Right lobe of liver (tissue), 6 donors: ENCODE measurements around the gene PPP2R5C. TPM values are rescaled to one million over a fixed set of nuclear protein-coding genes. Genes with fewer than 3 reads are reported as not detected.

Experiments
- ATAC-seq, 4 donors: fragments of 200-7000 bp; cut with Tn5 transposase; one replicate each; pipeline ENCODE4 v1.9.1; 2020; ENCODE audit warnings: mild to moderate bottlenecking in 4 of 4, moderate library complexity in 4 of 4
- DNase-seq, 3 donors: peaks; one replicate each; pipeline ENCODE4 v3.0.0-alpha.2; 2020
- H3K27ac ChIP-seq, 3 donors: fragments of 200-600 bp; one replicate each; pipeline ENCODE4 v1.8.0; 2022
- H3K27me3 ChIP-seq, 2 donors: fragments of 200-600 bp; one replicate each; pipeline ENCODE4 v1.8.0; 2022
- H3K36me3 ChIP-seq, 4 donors: fragments of 200-600 bp; sonication (generic) in 1 of 4; one replicate each; pipeline versions ENCODE4 v1.5.1 to v1.8.0; 2017 to 2022; ENCODE audit warnings: control low read depth in 1 of 4
- H3K4me1 ChIP-seq, 4 donors: fragments of 200-600 bp; sonication (generic) in 1 of 4; one replicate each; pipeline versions ENCODE4 v1.5.1 to v1.8.0; 2017 to 2022; ENCODE audit warnings: control low read depth in 1 of 4
- H3K4me3 ChIP-seq, 3 donors: fragments of 200-600 bp; one replicate each; pipeline ENCODE4 v1.8.0; 2022
- H3K9me3 ChIP-seq, 4 donors: fragments of 200-600 bp; sonication (generic) in 1 of 4; one replicate each; pipeline versions ENCODE4 v1.5.1 to v1.8.0; 2017 to 2022; ENCODE audit warnings: control low read depth in 1 of 4
- POLR2A ChIP-seq: fragments of 450-650 bp; IDR thresholded peaks from one replicate; pipeline ENCODE4 v1.6.1; 2017; ENCODE audit warnings: antibody characterized with exemption, mild to moderate bottlenecking
- WGBS: methylation state at CpG from one replicate; pipeline ENCODE4 v1.1.6; 2018; ENCODE audit warnings: low coverage, low lambda C conversion rate; ENCODE audit not compliant: insufficient coverage; ENCODE audit errors: missing lambda C conversion rate; 5-methylcytosine and 5-hydroxymethylcytosine counted together
- intact Hi-C, 2 donors: fragments of 100-400 bp; cut with DNase I; formaldehyde crosslinking; loops; one replicate each; pipeline versions ENCODE4 v1.11.2 to v1.14.1; 2022
- total RNA-seq, 6 experiments: library from RNA; depleted of rRNA in 2 of 6; stranded (reverse); fragments of >200 nt in 2 of 6; fragmentation: NEBNext Ultra II Directional in 3 of 6; extraction: Animal tissue kit (Norgen Biotek cat#: 25700) in 3 of 6; gene quantifications; one replicate each; pipeline versions ENCODE4 v1.1.0 to v1.2.4, GENCODE V29; 2016 to 2023
- TF ChIP-seq, protein P1 (sequence below), 4 donors: fragments of 200-600 bp in 3 of 4; fragments of 450-650 bp in 1 of 4; IDR thresholded peaks; one replicate each; pipeline versions ENCODE4 v1.5.1 to v1.8.0; 2016 to 2022; ENCODE audit warnings: antibody characterized with exemption in 4 of 4, mild to moderate bottlenecking in 2 of 4
- donor health status: DM: no; HTN: yes; CAD: no.
- donor health status: DM: no; HTN: no; CAD: no.
- donor health status: DM: no; HTN: no; CAD: no.
- donor health status: DM: no; HTN: yes; CAD: no.
- donor health status: DM: no; HTN: yes; CAD: no.

PPP2R5C gene
- total RNA-seq, 6 experiments from 2014 or later: 44.9 to 74.5 (median 55.3) TPM

DNA sequence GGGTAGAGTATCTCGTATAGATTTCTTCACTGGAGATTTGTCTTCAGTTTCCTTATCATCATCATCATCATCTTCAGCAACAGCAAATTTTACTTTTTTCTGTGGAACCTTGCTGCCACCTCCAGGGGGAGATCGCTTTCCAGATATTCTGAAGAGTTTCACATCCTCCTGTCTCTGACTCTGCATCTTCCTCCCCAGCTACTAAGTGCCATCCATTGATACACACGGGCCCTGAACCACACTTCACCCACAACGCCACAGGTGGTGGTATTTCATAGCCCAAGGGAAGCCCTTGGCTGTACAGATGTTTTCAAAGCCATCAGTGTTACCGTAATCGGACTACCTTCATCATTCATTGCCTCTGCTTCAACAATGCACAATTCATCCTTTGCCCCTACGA, 82.2 kb downstream of the PPP2R5C start:
- intact Hi-C loops: no loop called here
- H3K27ac ChIP-seq: no peak overlapping the region
- WGBS: 72% methylated on average over 6 of the region's 7 CpGs
- peaks cover 0 to 13% (median 0%) of the 10 kb centered on the region in 4 donors for H3K4me1 ChIP-seq
- ATAC-seq: peak in 2 of 4 donors; percentile 42 to 45
- TF ChIP-seq, protein P1, sequence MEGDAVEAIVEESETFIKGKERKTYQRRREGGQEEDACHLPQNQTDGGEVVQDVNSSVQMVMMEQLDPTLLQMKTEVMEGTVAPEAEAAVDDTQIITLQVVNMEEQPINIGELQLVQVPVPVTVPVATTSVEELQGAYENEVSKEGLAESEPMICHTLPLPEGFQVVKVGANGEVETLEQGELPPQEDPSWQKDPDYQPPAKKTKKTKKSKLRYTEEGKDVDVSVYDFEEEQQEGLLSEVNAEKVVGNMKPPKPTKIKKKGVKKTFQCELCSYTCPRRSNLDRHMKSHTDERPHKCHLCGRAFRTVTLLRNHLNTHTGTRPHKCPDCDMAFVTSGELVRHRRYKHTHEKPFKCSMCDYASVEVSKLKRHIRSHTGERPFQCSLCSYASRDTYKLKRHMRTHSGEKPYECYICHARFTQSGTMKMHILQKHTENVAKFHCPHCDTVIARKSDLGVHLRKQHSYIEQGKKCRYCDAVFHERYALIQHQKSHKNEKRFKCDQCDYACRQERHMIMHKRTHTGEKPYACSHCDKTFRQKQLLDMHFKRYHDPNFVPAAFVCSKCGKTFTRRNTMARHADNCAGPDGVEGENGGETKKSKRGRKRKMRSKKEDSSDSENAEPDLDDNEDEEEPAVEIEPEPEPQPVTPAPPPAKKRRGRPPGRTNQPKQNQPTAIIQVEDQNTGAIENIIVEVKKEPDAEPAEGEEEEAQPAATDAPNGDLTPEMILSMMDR (IDR thresholded peaks at IDR 0.05): peak; percentile 14 to 20 (median 16)
- no peak for TF ChIP-seq POLR2A
- no peaks in the 10 kb centered on the region for H3K36me3 ChIP-seq
- no peak overlapping the region for H3K4me3 ChIP-seq
- no peak for DNase-seq
- H3K27me3 ChIP-seq: no peaks in the 10 kb centered on the region
- no peaks in the 10 kb centered on the region for H3K9me3 ChIP-seq

DNA sequence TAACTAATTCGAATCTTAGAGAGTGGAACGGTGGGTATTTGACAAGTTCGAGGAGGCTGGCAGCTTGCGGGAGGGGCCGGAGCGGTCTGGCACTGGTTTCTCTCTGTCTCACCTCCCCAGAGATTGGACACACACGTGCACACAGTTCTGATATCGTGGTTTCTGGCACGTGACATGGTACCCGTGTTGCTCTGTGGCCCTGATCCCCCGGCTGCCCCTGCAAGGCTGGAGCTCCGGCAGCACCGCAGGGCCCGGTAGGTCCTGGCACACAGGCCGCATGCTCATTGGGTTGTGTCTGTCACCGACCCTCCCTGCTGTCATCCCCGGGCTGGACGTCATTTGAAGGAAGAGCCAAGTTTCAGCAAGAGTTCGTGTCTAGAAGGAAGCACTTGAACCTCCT, 82.7 kb downstream of the PPP2R5C start:
- Histone ChIP-seq H3K36me3 (no peaks in the 10 kb centered on the region), H3K27ac (no peak overlapping the region), H3K4me1 (peaks cover 0 to 13% (median 0%) of the 10 kb centered on the region in 4 donors), H3K9me3 (no peaks in the 10 kb centered on the region), H3K4me3 (no peak overlapping the region), H3K27me3 (no peaks in the 10 kb centered on the region)
- DNase-seq (no peak), ATAC-seq (peak in 1 of 4 donors; percentile 12)
- TF ChIP-seq, protein P1 (IDR thresholded peaks at IDR 0.05): no peak
- TF ChIP-seq POLR2A: no peak
- WGBS: 90% methylated on average over 12 of the region's 19 CpGs
- intact Hi-C loops: no loop called here

DNA sequence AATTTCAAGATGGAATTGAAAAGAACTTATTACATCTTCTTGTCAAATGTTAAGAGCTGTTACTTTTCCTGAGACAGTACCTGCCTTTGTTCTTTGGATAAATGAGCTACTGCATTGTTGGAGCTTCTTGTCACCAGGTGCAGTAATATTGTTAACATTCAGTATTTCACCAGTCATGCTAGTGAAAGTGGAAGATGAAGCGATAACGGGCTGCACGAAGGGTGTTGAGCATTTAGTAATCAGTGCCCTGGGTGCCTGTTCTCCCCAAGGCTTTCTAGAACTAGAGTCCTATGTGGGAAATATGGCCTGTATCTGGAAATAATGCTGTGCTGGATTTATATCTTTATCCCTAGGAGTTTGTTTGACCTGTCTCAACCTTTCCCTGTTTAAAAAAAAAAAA, 83.2 kb downstream of the PPP2R5C start:
- H3K27me3 ChIP-seq: no peaks in the 10 kb centered on the region
- peaks cover 0 to 13% (median 0%) of the 10 kb centered on the region in 4 donors for H3K4me1 ChIP-seq
- no peak overlapping the region for H3K4me3 ChIP-seq
- no peaks in the 10 kb centered on the region for H3K9me3 ChIP-seq
- DNase-seq: no peak
- intact Hi-C loops: no loop called here
- WGBS: 86% methylated on average over 3 of the region's 3 CpGs
- no peak for ATAC-seq
- H3K36me3 ChIP-seq: no peaks in the 10 kb centered on the region
- TF ChIP-seq, protein P1 (IDR thresholded peaks at IDR 0.05): no peak
- TF ChIP-seq POLR2A: no peak
- no peak overlapping the region for H3K27ac ChIP-seq

DNA sequence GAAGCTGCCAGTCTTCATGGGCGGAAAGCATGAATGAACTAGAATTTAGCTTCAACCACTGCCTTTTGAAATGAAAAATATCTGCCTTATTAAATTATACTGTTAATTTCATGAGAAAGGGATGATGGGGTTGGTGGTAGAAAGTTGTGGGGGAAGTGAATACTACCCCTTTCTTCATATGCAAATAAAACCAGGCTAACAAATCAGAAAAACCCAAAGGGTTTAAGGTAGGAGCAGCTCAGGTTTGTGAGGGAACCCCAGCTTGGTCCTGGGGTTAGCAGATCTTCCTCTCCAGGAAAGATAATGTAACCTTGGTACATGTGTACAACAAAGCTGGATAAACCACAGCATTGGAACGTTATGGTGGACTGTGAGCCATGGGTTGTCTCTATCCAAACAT, 84.0 kb downstream of the PPP2R5C start:
- WGBS: 69% methylated on average over 2 of the region's 2 CpGs
- Histone ChIP-seq H3K27ac (no peak overlapping the region), H3K4me1 (peaks cover 0 to 13% (median 0%) of the 10 kb centered on the region in 4 donors), H3K4me3 (no peak overlapping the region), H3K27me3 (no peaks in the 10 kb centered on the region), H3K9me3 (no peaks in the 10 kb centered on the region), H3K36me3 (no peaks in the 10 kb centered on the region)
- intact Hi-C loops: no loop called here
- no peak for DNase-seq
- TF ChIP-seq, protein P1 (IDR thresholded peaks at IDR 0.05): no peak
- TF ChIP-seq POLR2A: no peak
- ATAC-seq: no peak

DNA sequence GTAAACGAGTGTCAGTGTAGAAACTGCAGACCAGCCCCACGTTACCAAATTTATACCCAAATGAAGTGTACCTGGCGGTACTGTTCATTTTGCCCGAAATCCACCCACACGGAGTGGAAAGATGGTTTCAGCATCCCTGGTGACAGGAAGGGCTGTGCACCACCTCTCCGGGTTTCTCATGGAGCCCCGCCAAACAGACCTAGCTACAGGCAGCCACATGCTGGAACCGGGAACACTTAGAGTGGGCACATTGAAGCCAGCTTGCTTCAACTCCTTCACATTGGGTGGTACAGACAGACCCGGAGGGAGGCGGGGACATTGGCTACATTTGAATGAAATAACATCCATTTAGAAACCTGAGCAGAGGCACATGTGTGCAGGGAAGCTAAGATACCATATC, 84.4 kb downstream of the PPP2R5C start:
- DNase-seq (no peak), ATAC-seq (no peak)
- no peaks in the 10 kb centered on the region for H3K9me3 ChIP-seq
- WGBS: 88% methylated on average over 9 of the region's 10 CpGs
- peaks cover 0 to 13% (median 0%) of the 10 kb centered on the region in 4 donors for H3K4me1 ChIP-seq
- TF ChIP-seq, protein P1 (IDR thresholded peaks at IDR 0.05): no peak
- no peak for TF ChIP-seq POLR2A
- intact Hi-C loops: no loop called here
- H3K27me3 ChIP-seq: no peaks in the 10 kb centered on the region
- no peaks in the 10 kb centered on the region for H3K36me3 ChIP-seq
- no peak overlapping the region for H3K27ac ChIP-seq
- no peak overlapping the region for H3K4me3 ChIP-seq
